Hematopoietic multipotent progenitor cell (in vitro differentiated cells): ENCODE measurements around the gene DNAH9. TPM values are rescaled to one million over a fixed set of nuclear protein-coding genes. Genes with fewer than 3 reads are reported as not detected.

Experiments
- DNase-seq, 3 donors: peaks; one replicate each; pipeline ENCODE4 v3.0.0-alpha.2; 2011 to 2015; ENCODE audit warnings: low read depth in 2 of 3, low spot score in 2 of 3
- total RNA-seq: library from RNA; depleted of rRNA; stranded (reverse); fragments of >200 nt; gene quantifications from one replicate; pipeline ENCODE4 v1.2.3, GENCODE V29; 2012

DNAH9 gene
- total RNA-seq, 1 donor = under 0.01 TPM

DNA sequence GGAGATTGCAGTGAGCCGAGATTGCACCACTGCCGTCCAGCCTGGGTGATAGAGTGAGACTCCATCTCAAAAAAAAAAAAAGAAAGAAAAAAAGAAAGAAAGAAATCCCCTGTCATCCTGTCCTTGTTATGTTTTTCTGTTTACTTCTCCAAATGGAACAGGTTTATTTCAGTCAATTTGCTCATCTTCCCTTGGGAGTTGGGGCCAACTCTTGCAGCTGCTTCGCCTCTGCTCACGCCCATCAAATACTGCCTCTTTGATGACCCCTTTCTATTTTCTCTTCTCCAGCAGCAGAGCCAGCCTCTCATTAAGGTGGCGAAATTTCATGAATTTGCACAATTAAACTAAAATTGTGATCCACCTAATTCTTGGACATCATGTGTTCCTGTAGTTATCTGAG is 225.6 kb downstream of the DNAH9 start:
- no peak for DNase-seq

DNA sequence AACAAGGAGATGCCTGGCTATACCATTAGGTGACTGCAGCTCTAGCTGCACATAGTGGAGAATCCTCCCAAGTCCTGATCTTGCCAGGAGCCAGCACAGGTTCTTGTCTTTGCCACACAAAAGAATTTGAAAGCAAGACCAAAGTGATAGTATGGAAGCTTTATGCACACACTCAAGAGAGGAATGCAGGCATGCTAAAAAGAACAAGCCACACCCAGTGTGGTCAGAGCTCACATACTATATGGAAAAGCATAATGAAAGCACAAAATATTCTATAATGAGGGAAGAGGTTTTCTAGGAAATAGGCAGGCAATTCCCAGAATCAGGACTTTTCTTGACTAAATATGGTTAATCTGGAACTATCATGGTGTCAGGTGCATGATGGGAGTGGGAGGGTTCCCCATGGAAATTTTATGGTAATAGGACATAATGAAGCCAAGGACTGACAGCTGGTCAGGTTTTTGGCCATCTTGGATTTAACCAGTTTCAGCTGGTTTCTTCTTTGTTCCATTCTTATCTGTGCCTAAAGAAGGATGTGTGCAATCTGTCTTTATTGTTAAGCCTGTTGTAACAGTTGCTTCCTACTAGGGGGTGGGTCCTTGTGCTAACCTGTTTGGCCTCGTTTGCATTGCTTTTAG is 227.4 kb downstream of the DNAH9 start:
- DNase-seq = no peak

DNA sequence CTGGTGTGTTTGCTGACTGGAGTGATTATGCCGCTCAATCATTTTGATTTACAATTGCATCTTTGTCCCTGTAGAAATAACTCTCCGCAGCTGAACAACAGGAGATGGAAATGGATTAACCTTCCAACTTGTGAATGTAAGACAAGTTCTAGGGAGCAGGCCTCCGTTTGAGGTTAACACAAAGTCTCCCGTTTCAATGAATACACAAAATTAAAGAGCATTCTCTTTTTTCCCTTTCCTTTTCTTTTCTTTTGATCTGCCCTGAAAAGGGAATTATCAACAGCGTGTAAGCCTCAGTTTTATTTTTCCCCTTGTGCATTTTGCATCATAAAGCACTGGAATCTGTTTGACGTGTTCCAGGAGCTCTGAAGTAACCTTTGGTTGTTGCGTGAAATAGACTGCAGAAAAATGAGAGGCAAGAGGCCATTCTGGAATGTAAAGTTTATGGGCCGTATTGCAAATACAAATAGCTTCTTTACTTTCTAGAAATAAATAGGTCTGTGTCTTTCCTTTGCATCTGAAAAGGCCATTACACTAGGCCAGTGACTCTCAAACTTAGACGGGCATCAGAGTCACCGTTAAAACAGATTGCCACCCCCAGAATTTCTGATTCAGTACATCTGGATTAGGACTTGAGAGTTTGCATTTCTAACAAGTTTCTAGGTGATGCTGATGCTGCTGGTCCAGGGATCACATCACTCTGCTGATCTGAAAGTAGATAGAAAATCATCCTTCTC is 234.3 kb downstream of the DNAH9 start:
- no peak for DNase-seq

DNA sequence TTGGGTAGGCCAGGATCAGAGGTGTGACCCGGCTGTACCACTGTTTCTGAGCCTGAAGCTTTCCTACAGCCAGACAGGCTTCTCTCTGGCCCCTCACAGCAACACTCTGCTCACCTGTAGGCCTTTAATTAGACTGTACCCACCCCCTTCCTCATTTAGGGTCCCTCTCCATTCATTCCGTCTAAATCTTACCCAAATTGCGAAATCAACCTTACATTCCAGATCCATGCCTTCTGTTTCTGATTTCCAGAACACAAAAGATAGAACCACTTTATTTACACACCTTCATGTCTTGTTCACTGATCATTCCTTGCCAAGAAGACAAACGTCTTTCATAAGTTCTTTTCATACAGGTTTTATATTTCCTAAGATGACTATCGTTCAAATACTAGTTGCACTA is 238.2 kb downstream of the DNAH9 start:
- DNase-seq = no peak

DNA sequence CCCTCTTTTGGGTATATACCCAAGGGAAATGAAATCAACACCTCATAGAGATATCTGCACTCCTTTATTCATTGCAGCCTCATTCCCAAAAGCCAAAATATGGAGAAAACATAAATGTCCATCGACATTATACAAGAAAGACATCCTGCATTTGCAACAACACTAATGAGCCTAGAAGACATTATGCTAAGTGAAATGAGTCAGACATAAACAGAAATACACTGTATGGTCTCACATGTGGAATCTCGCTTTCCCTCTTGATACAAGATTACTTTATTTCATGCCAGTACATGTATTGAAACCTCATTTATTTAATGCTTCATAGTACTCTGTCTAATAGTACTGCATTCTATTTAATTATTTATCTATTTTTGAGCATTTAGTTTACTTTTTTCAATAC is 241.8 kb downstream of the DNAH9 start:
- DNase-seq = no peak

DNA sequence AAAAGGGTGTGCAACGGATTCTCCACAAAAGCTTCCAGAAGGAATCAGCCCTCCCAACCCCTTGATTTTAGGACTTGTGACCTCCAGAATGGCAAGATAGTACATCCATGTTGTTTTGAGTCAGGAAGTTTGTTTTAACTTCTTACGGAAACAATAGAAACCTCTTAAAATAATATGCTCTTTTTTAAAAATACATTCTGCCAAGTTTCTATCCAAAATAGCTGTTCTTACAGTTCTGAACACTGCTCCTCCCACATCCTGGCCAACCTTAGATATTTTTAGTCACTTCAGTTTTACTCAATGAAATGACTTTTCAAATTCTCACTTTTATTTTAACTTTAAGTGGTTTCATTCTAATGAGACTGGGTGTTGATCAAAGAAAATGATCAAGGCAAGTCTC is 242.6 kb downstream of the DNAH9 start:
- no peak for DNase-seq

DNA sequence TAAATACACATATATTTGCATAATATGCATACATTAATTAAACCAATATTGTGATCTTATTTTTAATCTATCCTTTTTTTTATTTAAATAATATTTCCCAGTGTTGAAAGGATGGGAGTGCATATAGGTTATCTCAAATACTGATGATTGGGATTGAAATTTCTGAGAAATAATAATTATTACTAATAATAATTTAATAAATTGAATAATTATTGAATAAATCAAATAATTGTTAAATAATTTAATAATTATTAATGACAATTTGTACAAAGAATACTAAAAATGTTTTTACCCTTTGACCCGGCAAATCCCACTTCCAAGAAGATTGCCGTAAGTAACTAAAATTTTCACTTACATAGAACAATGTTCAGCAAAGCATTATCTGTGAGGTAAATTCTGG is 250.1 kb downstream of the DNAH9 start:
- no peak for DNase-seq

DNA sequence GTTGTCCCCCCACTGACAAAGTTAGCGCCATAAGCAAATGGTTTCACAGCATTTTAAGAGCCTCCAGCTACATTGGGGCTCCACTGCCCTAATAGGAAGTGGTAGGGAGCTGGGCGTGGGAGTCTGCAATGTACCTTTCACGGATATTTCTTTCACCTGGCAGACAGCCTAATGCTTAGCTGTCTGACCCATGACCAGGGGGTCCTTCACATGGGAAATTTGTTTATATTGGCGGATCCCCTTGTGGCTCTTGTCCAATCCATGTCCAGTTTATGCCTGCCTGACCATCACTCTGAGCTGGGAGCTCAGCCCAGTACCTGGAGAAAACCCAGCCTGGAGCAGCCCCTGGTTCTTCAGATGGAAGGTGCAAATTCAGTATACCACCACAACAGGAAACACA is 254.0 kb downstream of the DNAH9 start:
- no peak for DNase-seq

DNA sequence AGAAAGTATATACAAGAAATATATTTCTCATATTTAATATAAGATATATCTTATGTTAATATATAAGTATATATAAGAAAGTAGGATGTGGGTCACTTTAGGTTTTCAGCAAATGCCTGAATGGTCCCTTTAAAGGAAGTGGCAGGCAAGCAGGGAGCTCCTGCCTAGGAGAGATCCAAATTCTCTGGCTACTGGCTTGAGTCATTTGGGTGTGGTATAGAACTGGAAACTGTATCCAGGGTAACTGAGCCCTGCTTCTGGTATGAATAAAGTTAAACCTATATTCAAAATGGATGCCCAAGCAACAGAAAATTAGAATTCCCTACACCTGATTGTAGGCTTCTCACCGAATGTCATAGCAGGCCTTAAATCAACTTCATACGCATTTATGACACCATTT is 254.6 kb downstream of the DNAH9 start:
- no peak for DNase-seq

DNA sequence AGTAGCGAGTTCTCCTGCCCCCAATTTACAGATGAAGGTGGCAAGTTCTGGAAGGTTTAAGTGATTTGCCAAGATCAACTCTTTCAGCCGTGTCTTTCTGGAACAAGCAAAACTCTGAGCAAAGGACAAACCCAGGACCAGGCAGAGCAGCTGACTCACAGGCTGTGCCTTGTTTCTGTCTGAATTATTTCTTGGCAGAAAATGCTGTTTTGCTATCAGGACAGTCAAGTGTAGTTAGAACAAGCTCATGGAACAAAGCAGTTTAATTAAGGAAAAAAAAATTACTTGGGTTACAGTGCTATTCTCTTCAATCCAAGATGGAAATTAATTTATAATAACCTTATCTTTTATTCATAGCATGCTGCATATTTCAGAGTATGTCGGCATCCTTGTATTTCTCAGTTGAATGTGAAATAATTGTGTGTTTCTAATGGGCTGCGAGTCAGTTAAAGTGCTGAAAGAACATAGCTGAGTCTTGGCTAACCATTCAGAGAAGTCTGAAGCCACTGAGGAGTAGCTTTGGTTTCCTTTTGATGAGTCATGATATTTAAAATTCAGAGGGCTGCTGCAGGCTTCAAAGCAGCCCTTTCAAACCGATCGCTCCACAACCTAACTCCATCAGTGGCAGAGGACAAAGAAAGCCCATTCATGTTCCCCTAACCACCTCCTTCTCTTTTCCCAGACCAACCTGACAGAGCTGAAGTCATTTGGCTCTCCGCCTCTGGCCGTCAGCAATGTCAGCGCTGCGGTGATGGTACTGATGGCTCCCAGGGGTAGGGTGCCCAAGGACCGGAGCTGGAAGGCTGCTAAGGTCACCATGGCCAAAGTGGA is 255.3 kb downstream of the DNAH9 start:
- DNase-seq = no peak

DNA sequence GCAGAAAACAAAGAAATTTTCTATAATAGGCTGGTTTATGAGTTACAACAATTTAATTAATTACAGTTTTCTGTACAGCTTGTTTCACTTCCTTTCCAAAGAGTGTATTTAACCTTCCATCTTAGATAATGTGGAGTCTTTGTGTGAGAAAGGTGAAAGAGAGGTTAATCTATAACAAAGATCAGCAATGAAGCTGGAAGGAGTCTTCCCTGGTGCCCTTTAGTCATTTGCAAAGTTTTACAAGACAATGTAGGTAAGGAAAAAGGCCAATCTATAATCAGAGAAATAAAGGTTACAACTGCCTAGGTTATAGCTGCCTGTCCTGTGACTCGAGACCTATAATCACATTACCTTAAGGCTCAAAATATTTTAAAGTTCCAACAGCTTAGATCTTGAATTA is 257.0 kb downstream of the DNAH9 start:
- DNase-seq = no peak

DNA sequence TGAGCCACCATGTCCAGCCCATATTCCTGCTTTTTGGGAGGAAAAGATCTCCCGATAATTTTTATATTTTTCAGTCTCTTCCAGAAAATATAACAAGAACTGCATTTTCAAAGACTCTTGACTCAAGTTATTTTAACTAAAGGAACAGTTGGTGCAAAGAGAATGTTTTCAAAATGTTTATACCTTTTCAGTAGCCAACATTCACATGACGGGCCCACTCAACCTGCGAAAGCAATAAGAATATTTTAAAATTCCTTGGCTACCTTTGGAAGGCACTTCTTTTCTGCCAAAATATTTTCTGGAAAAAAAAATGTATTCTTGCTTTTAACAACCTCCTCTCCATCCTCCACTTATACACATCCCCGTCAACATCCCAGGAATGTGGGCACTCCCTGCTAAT is 258.7 kb downstream of the DNAH9 start:
- no peak for DNase-seq

DNA sequence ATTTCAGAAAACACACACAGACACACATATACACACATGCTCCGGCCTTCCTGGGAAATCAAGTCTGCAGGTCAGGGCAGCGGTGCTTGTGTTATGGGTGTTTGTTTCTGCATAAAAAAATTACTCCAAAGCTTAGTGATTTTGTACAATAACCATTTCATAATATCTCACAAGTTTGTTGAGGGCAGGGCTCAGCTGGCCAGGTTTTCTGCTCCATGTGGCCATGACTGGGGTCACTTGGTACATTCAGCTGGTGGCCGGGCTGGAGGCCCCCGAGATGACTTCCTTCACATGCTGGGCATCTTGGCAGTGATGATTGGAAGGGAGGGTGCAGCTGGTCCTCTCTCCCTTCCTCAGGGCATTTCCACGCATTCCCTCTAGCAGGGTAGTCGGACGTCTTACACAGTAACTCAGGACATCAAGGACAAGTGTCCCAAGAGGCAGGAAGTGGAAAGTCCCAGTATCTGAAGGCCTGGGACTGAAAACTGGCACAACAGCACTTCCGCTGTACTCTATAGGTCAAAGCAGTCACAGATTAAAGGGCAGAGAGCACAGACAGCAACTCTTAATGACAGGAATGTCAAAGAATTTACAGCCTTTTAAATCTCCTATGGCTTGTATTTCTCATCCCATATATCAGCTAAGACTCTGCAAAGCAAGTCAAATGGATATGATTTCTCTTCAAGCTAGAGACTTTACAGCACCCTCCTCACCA is 271.6 kb downstream of the DNAH9 start:
- no peak for DNase-seq

DNA sequence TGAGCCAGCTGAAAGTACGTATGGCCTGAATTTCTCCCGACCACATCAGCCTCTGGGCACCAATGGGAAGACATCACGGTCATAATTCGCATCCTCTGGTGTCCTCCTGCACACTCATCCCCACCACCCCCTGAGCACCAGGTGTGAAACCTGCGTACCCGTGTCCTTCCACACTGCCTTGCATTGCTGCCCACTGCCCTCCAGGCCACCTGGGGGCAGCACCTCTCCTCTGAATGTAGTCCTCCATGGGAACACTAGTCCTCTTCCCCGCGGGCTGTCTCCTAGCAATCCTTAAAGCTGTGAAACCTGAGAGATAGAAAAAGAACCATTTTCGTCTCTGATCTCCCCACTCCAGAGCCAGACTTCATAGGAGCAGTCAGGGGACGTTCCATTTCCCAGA is 273.5 kb downstream of the DNAH9 start:
- no peak for DNase-seq

DNA sequence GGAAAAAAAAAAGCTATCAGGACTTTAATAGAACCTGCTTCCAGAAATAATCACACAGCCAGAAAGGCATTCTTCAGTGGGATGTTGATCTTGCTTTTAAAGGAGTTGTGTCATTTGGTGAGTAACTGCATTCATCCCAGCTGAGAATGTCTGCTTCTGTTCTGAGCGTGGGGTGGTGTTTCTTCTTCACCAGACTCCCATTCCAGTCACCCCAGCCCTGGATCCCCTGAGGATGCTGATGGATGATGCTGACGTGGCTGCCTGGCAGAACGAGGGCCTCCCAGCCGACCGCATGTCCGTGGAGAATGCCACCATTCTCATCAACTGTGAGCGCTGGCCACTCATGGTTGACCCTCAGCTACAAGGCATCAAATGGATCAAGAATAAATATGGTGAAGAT is 276.5 kb downstream of the DNAH9 start:
- no peak for DNase-seq

DNA sequence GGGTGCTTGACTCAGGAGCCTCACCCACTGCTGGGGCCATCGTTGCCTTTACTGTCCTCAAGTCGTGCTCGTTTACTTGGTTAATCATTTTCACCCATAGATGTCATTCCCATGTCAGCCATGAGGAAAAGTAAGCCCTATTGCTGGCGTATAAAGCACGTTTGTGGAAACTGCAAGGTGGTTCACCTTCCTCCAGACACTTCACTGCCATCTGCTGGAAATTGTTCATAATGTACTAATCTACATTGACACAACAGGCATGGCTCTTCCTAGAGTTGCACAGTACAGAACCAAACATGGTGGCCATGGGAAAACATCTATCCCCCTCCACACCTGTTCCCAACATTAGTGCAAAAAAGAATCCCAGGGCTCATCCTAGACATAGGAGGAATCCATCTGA is 282.4 kb downstream of the DNAH9 start:
- DNase-seq = no peak

DNA sequence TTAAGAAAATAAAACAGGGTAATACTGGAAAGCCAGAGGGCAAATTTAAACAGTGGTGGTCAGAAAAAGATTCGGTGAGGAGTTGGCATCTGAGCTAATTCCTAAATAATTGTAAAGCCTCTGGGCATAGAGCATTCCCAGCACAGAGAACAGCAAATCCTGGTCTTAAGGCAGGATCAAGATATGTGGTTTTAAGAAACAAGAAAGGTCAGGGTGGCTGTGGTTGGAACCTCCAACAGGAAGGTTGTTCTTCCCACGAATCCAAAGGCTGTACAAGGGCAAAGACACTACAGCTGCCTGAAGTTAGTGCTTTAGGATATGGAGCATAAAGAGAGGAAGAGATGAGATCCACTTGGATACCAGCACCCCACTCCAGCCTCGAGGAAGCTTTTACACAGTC is 284.4 kb downstream of the DNAH9 start:
- DNase-seq = no peak

DNA sequence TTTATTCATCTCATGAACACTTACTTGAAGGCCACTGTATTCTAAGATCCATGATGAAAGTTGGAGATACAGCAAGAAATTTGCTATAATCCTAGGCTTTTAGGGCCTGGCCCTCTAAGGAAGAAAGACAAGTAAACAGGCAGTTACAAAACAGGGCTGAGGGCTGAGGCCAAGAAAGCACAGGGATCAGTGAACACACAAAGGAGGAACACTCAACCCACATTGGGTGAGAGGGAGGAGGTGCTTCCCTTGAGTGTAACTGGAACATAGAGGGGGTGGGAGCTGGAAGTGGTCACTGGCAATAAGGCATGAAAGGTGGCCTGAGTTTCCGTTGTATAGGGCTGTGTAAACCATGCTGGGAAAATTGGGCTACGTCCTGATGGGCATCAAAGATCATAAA is 286.8 kb downstream of the DNAH9 start:
- no peak for DNase-seq

DNA sequence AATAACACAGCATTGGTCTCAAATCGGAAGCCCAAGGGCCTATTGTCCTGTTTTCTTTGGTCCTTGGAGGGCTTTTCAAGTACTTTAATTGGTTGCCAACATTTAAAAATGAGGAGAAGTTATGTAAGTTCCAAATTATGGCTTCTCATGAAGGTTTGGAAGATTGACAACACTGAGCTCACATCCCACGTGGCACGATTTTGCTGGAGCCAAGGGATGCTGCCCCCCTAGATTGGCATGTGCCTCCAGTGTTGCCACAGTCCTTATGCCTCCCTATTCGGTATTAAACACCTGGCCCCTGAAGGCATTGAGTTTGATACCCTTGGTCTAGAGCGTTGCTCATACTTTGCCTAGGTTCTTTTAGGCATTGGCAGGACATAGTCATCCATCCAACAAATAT is 291.0 kb downstream of the DNAH9 start:
- DNase-seq = no peak

DNA sequence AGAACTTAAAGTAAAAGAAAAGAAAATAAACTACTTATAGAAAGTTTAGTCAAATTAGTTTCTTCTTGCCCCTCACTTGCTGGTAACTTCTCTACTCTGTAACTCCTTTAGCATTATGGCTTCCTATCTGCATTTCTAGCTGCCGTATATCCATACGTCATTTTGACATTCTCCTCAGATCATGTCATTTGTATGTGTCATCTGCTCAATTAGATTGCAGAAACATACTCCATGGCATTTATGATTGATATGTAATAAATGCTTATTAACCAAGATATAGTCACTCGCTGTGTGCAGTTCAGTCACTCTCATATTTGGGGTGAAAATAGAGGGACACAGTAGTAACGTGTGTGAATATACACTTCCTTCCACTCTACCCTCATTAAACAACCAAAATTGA is 295.6 kb downstream of the DNAH9 start:
- DNase-seq = no peak

DNA sequence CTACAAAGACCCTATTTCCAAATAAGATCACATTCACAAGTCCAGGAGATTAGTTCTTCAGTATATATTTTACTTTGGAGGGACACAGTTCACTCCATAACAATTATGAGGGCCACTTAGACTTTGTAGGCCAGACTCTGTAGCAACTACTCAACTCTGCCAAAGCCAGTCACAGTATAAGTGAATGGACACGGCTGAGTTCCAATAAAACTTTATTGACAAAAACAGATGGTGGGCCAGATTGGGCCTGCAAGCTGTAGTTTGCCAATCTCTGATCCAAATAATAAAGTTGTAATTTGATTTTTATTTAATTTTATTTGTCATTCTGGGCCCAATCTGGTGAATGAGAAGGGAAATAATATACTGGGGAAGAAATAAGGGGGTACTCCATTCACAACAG is 297.9 kb downstream of the DNAH9 start:
- DNase-seq = no peak
